Keratinocyte (primary cell): ENCODE results near the gene FARSB. TPM values are rescaled to one million over a fixed set of nuclear protein-coding genes. Genes with fewer than 3 reads are reported as not detected.
"Not testable (repeated sequence)": the region's sequence is repeated elsewhere in the genome, so short reads cannot be mapped to it uniquely, and the experiment has no call there.

Source experiments
- DNase-seq: peaks from one replicate; pipeline ENCODE4 v3.0.0-alpha.2; 2011; ENCODE audit warnings: low read depth, missing footprints, low spot score
- FAIRE-seq: peaks from 2 replicates; lab custom pipeline; 2011; peaks lifted over from hg19 to GRCh38; lab: Jason Lieb, UNC
- H2AFZ ChIP-seq: 2 replicates; pipeline ENCODE4 v1.6.0; 2012; ENCODE audit warnings: low read length, control low read depth, inconsistent platforms; ENCODE audit not compliant: control insufficient read depth
- H3K27ac ChIP-seq: 2 replicates; pipeline ENCODE4 v1.5.1; 2011; ENCODE audit warnings: low read length; ENCODE audit not compliant: control insufficient read depth, insufficient read depth
- H3K27me3 ChIP-seq: 3 replicates; pipeline ENCODE4 v1.6.0; 2011; ENCODE audit warnings: low read length; ENCODE audit not compliant: control insufficient read depth, insufficient read depth; ENCODE audit errors: extremely low read depth
- H3K36me3 ChIP-seq, 2 experiments: 2 replicates in 1 of 2; 3 replicates in 1 of 2; pipeline ENCODE4 v1.5.1; 2011; ENCODE audit warnings: low read length in 2 of 2, mild to moderate bottlenecking in 1 of 2; ENCODE audit not compliant: control insufficient read depth in 2 of 2, insufficient read depth in 2 of 2; ENCODE audit errors: extremely low read depth in 1 of 2
- H3K4me1 ChIP-seq: 3 replicates; pipeline ENCODE4 v1.5.1; 2011; ENCODE audit warnings: low read length; ENCODE audit not compliant: control insufficient read depth, insufficient read depth; ENCODE audit errors: extremely low read depth
- H3K4me2 ChIP-seq: 3 replicates; pipeline ENCODE4 v1.6.0; 2011; ENCODE audit warnings: low read depth, low read length; ENCODE audit not compliant: control insufficient read depth, insufficient read depth; ENCODE audit errors: extremely low read depth
- H3K4me3 ChIP-seq, 3 experiments: fragments of 200-600 bp in 1 of 3; sonication (generic) in 1 of 3; 2 replicates in 2 of 3; 3 replicates in 1 of 3; pipeline ENCODE4 v1.5.1; 2011 to 2016; ENCODE audit warnings: low read length in 3 of 3, mild to moderate bottlenecking in 3 of 3, control low read depth in 2 of 3, inconsistent platforms in 1 of 3, low read depth in 1 of 3, mixed read lengths in 1 of 3, mixed run types in 1 of 3, moderate library complexity in 1 of 3; ENCODE audit not compliant: control insufficient read depth in 2 of 3, insufficient read depth in 2 of 3; ENCODE audit errors: extremely low read depth in 1 of 3
- H3K79me2 ChIP-seq: 2 replicates; pipeline ENCODE4 v1.6.0; 2012; ENCODE audit warnings: low read length; ENCODE audit not compliant: control insufficient read depth, insufficient read depth
- H3K9ac ChIP-seq: 3 replicates; pipeline ENCODE4 v1.6.0; 2011; ENCODE audit warnings: low read length; ENCODE audit not compliant: control insufficient read depth, insufficient read depth; ENCODE audit errors: extremely low read depth
- H3K9me1 ChIP-seq: 3 replicates; pipeline ENCODE4 v1.6.0; 2011; ENCODE audit warnings: low read length; ENCODE audit not compliant: control insufficient read depth, insufficient read depth; ENCODE audit errors: extremely low read depth
- H3K9me3 ChIP-seq: 2 replicates; pipeline ENCODE4 v1.5.1; 2012; ENCODE audit warnings: low read depth, low read length; ENCODE audit not compliant: control insufficient read depth
- H4K20me1 ChIP-seq: 3 replicates; pipeline ENCODE4 v1.6.0; 2011; ENCODE audit warnings: low read length; ENCODE audit not compliant: control insufficient read depth, insufficient read depth; ENCODE audit errors: extremely low read depth
- EZH2 ChIP-seq: IDR thresholded peaks from one replicate; pipeline ENCODE4 v1.6.1; 2012; ENCODE audit warnings: inconsistent platforms, mild to moderate bottlenecking, low read length, moderate library complexity
- dilution Hi-C: fragments of 300-500 bp; cut with MboI; formaldehyde crosslinking; loops from one replicate; pipeline ENCODE4 v1.7.0; 2020; ENCODE audit warnings: low sequenced_read_pairs; ENCODE audit not compliant: extremely low pct_ligation_motif_present
- polyA plus RNA-seq, 5 experiments: library from polyadenylated mRNA; depleted of rRNA in 3 of 5; stranded (reverse) in 3 of 5; stranded (forward) in 1 of 5; unstranded in 1 of 5; fragments of >200 nt; gene quantifications; 1 replicate in 1 of 5; 2 replicates in 3 of 5; 3 replicates in 1 of 5; pipeline versions ENCODE4 v1.2.1 to v1.2.3, GENCODE V29; 2011 to 2012; ENCODE audit warnings: missing spikeins in 2 of 5, low read depth in 1 of 5, low replicate concordance in 1 of 5
- TF ChIP-seq, protein P1 (sequence below), 3 experiments: IDR thresholded peaks in 1 of 3; conservative IDR thresholded peaks in 1 of 3; optimal IDR thresholded peaks in 1 of 3; 2 replicates in 2 of 3; 3 replicates in 1 of 3; pipeline versions ENCODE3 to v1.5.1; 2011; ENCODE audit warnings: low read length in 3 of 3, mild to moderate bottlenecking in 3 of 3, moderate library complexity in 2 of 3, control low read depth in 1 of 3, inconsistent platforms in 1 of 3; ENCODE audit not compliant: insufficient read depth in 2 of 3; ENCODE audit errors: extremely low read depth in 1 of 3

FARSB gene
- polyA plus RNA-seq, 1 donor (not counting 4 experiments of a cell fraction or from before 2014, with no cell fraction given) = 68.8 TPM

GRCh38 chr2:222693837-222694236 lies 37.9 kb upstream of the FARSB start:
- DNase-seq = no peak
- no peak for TF ChIP-seq EZH2
- TF ChIP-seq, protein P1, sequence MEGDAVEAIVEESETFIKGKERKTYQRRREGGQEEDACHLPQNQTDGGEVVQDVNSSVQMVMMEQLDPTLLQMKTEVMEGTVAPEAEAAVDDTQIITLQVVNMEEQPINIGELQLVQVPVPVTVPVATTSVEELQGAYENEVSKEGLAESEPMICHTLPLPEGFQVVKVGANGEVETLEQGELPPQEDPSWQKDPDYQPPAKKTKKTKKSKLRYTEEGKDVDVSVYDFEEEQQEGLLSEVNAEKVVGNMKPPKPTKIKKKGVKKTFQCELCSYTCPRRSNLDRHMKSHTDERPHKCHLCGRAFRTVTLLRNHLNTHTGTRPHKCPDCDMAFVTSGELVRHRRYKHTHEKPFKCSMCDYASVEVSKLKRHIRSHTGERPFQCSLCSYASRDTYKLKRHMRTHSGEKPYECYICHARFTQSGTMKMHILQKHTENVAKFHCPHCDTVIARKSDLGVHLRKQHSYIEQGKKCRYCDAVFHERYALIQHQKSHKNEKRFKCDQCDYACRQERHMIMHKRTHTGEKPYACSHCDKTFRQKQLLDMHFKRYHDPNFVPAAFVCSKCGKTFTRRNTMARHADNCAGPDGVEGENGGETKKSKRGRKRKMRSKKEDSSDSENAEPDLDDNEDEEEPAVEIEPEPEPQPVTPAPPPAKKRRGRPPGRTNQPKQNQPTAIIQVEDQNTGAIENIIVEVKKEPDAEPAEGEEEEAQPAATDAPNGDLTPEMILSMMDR (optimal IDR thresholded peaks at IDR 0.05 in 1 of 3, IDR thresholded peaks at IDR 0.05 in 1 of 3, conservative IDR thresholded peaks at IDR 0.05 in 1 of 3; ENCODE audit: extremely low read depth in 1 of 3, insufficient read depth in 2 of 3, low read length in 3 of 3) = peak; percentile 32 to 49 (median 40)
- peak; percentile 32 for FAIRE-seq

DNA sequence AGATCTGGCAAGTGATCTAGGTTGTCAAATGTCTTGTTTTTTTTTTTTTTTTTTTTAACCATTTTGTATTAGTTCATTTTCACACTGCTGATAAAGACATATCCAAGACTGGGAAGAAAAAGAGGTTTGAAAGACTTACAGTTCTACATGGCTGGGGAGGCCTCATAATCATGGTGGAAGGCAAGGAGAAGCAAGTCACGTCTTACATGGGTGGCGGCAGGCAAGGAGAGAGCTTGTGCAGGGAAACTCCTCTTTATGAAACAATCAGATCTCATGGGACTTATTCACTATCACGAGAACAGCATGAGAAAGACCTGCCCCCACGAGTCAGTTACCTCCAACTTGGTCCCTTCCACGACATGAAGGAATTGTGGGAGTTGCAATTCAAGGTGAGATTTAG lies 37.5 kb upstream of the FARSB start:
- H3K4me1 ChIP-seq, H3K4me3 ChIP-seq, H3K9ac ChIP-seq, H4K20me1 ChIP-seq, FAIRE-seq, H3K27me3 ChIP-seq, DNase-seq, H3K9me1 ChIP-seq, H2AFZ ChIP-seq, H3K9me3 ChIP-seq, dilution Hi-C loops, H3K27ac ChIP-seq, H3K36me3 ChIP-seq, H3K4me2 ChIP-seq, H3K79me2 ChIP-seq: not testable (repeated sequence)

More at GRCh38 chr2:222693837-222694236, 37.9 kb upstream of the FARSB start:
- Histone ChIP-seq H3K4me2 (no peak overlapping the region), H3K9me3 (no peaks in the 10 kb centered on the region), H3K4me1 (no peaks in the 10 kb centered on the region), H2AFZ (no peak overlapping the region), H3K4me3 (no peak overlapping the region), H3K27ac (no peak overlapping the region), H3K27me3 (no peaks in the 10 kb centered on the region), H3K79me2 (no peaks in the 10 kb centered on the region), H3K36me3 (no peaks in the 10 kb centered on the region), H3K9ac (no peak overlapping the region), H3K9me1 (no peaks in the 10 kb centered on the region), H4K20me1 (no peaks in the 10 kb centered on the region)
- dilution Hi-C loops = no loop called here

GRCh38 chr2:222690564-222691200 lies 34.8 kb upstream of the FARSB start:
- Histone ChIP-seq H3K79me2 (no peaks in the 10 kb centered on the region), H3K27ac (no peak overlapping the region), H3K4me3 (no peak overlapping the region), H3K4me2 (no peak overlapping the region), H3K9ac (no peak overlapping the region), H3K36me3 (no peaks in the 10 kb centered on the region), H4K20me1 (no peaks in the 10 kb centered on the region), H3K9me3 (no peaks in the 10 kb centered on the region), H3K4me1 (no peaks in the 10 kb centered on the region), H3K9me1 (no peaks in the 10 kb centered on the region), H2AFZ (no peak overlapping the region), H3K27me3 (peaks cover 3% of the 10 kb centered on the region)
- dilution Hi-C loops = no loop called here
- FAIRE-seq (peak; percentile 52), DNase-seq (no peak)
- TF ChIP-seq EZH2 = no peak
- TF ChIP-seq, protein P1 (optimal IDR thresholded peaks at IDR 0.05 in 1 of 3, IDR thresholded peaks at IDR 0.05 in 1 of 3, conservative IDR thresholded peaks at IDR 0.05 in 1 of 3; ENCODE audit: extremely low read depth in 1 of 3, insufficient read depth in 2 of 3, low read length in 3 of 3) = peak; percentile 99 to 100 (median 99)
